ENCODE data around the gene MCUB. TPM values are rescaled to one million over a fixed set of nuclear protein-coding genes. Genes with fewer than 3 reads are reported as not detected.

MCUB gene
- total and polyA plus RNA-seq, 2 of the 13 experiments (the other 11 are each of a cell fraction or from before 2014, with no cell fraction given) = 0.95 to 2.2 TPM

DNA sequence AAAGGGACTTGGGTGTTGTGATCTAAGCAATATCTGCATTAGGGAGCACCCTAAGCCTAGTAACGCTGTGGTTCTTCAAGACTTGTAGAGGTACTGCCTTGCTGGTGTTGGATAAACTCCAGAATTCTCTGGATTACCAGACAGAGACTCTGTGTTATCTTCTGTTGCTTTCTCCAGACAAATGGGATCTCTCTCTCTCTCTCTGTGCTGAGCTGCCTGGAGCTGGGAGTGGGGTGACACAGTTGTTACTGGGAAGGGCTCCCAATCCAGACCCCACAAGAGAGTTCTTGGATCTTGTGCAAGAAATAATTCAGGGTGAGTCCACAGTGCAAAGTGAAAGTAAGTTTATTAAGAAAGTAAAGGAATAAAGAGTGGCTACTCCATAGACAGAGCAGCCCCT is 48.8 kb downstream of the MCUB start:
- Histone ChIP-seq H3K4me2 (ENCODE audit: low read depth, low read length) (no peak overlapping the region), H3K27ac (ENCODE audit: extremely low read length, insufficient read depth, low read length) (no peak overlapping the region), H4K20me1 (ENCODE audit: insufficient read depth, low read length) (no peaks in the 10 kb centered on the region), H3K4me3 (replicated peaks in 1 of 3; ENCODE audit: insufficient read depth in 1 of 3, low read depth in 2 of 3, low read length in 3 of 3) (no peak overlapping the region), H3K27me3 (ENCODE audit: control insufficient read depth in 1 of 2, insufficient read depth in 2 of 2, low read length in 2 of 2) (no peaks in the 10 kb centered on the region), H3K4me1 (ENCODE audit: insufficient read depth, low read length) (peaks cover 24% of the 10 kb centered on the region), H3K36me3 (replicated peaks in 1 of 2; ENCODE audit: control insufficient read depth in 1 of 2, insufficient read depth in 2 of 2, low read length in 2 of 2) (no peaks in the 10 kb centered on the region), H3K9ac (ENCODE audit: insufficient read depth, low read depth, low read length) (no peak overlapping the region), H2AFZ (ENCODE audit: low read length) (no peak overlapping the region), H3K79me2 (ENCODE audit: insufficient read depth, low read length) (no peaks in the 10 kb centered on the region), H3K9me3 (ENCODE audit: low read length) (no peaks in the 10 kb centered on the region)
- ChIA-PET CTCF (ENCODE audit: low intra/inter-chr PET ratio, low total read pairs) (no interaction called here), POLR2A (no interaction called here)
- DNase-seq (ENCODE audit: low spot score) = no peak
- no peak for FAIRE-seq
- 33% methylated on average over 1 of the region's 1 CpG for WGBS (ENCODE audit: low lambda C conversion rate)
- no TSS peak for BruUV-seq (replicated peaks)
- intact Hi-C loops (cut with micrococcal nuclease; ENCODE audit: unreplicated experiment) = no loop called here
- no peak for TF ChIP-seq BRD4 (CRISPR knock-in tag; IDR thresholded peaks at IDR 0.05)
- TF ChIP-seq NONO (IDR thresholded peaks at IDR 0.05) = no peak
- TF ChIP-seq NONO (CRISPR knock-in tag; conservative IDR thresholded peaks at IDR 0.05) = no peak
- no peak for TF ChIP-seq ZFP62 (CRISPR knock-in tag; IDR thresholded peaks at IDR 0.05)
- no peak for TF ChIP-seq ZNF878 (CRISPR knock-in tag; IDR thresholded peaks at IDR 0.05)
- TF ChIP-seq NRL (CRISPR knock-in tag; IDR thresholded peaks at IDR 0.05; ENCODE audit: borderline replicate concordance) = no peak
- no peak for TF ChIP-seq ZNF451 (CRISPR knock-in tag; IDR thresholded peaks at IDR 0.05)
- TF ChIP-seq HNF1B (CRISPR knock-in tag; IDR thresholded peaks at IDR 0.05) = no peak
- no peak for TF ChIP-seq ZNF503 (CRISPR knock-in tag; IDR thresholded peaks at IDR 0.05)
- TF ChIP-seq ZNF292 (CRISPR knock-in tag; IDR thresholded peaks at IDR 0.05; ENCODE audit: borderline replicate concordance, low read depth) = no peak
- no peak for TF ChIP-seq CHD2 (IDR thresholded peaks at IDR 0.05; ENCODE audit: low read depth, low read length)
- no peak for TF ChIP-seq MATR3 (CRISPR knock-in tag; IDR thresholded peaks at IDR 0.05)
- in situ Hi-C loops (cut with HindIII; ENCODE audit: extremely low pct_ligation_motif_present, low pct_unique_long_range_greater_than_20kb) = no loop called here
- no peak for ATAC-seq
